ENCODE results near the gene ATP2A3.

The ATP2A3 gene

DNA sequence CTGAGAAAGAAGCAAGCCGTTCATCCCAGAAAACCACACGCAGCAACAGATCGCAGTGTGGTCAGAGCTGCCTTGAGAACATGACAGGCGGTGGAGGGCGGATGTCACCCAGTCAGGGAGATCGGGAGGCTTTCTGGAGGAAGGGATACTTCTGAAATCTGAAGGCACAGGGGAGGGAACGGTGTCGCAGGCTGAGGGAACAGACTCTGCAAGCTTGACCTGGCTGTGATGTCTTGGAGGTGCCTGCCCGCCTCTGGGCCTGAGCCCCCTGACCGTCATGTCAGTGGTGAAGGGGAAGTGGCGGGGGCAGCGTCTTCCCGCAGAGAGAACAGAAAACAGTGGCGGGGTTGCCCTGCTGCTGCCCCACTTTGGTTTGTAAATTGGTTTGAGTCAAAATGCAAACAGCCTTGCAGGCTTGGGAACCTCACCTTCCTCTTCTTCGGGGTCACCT is 8.1 kb upstream of the ATP2A3 start:
- FAIRE-seq: no peak

DNA sequence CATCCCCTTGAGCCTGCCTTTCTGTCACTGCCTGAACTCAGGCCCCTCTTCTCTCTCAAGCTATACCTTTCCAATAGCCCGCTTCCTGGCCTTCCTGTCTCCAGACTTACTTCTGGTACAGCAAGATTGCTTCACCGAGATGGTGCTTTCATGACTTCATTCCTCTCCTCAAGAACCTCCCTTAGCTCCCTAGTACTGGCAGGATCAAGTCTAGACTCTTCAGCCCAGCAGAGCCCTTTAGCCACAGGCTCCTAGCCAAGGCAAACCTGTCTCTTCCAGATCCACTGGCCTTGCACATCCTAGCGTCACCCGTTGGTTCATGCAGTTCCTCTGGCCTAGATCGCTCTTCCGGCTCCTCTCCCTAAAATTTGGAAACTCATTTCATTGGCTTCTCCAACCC is 6.4 kb upstream of the ATP2A3 start:
- FAIRE-seq: no peak

DNA sequence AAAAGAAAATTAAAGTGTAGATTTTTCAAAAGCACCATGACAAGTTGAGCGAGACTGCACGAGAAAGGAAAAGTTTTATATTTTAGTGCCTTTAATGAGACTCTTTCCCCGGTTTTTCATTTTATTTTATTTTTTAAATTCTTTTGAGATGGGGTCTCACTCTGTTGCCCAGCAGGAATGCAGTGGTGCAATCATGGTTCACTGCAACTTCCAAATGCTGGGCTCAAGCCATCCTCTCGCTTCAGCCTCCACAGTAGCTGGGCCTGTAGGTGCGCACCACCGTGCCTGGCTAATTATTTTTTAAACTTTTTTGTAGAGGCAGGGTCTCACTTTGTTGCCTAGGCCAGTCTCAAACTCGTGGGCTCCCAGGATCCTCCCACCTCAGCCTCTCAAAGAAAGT is 5.7 kb upstream of the ATP2A3 start:
- FAIRE-seq: no peak

DNA sequence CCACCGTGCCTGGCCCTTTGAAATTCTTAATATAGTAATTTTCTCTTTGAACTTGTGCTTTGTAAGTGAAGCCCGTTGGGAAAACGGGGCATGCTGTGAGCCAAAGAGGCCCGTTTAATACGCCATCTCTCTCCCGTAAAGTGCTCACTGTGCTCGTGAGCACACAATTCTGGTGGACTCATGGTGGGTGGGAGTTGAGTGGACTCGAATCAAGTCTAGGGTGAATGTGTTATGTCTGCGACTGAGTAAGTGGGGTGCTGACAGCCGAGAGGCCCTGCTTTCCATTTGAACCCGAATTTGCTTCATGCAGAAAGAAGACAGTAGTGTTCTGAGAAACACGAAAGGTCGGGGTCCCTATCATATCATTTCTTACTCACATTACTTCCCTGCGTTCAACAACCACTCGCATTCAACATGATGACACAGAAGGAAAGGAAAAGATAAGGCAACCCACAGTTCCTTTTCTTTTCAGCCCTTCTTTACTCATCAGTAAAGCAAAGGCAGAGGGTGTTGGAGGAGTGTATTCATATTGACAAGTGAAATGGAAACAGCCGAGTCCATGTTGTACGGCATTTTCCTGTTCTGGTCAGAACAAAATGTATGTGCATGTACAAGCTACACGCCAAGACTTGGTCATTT is 4.8 kb upstream of the ATP2A3 start:
- no peak for FAIRE-seq

DNA sequence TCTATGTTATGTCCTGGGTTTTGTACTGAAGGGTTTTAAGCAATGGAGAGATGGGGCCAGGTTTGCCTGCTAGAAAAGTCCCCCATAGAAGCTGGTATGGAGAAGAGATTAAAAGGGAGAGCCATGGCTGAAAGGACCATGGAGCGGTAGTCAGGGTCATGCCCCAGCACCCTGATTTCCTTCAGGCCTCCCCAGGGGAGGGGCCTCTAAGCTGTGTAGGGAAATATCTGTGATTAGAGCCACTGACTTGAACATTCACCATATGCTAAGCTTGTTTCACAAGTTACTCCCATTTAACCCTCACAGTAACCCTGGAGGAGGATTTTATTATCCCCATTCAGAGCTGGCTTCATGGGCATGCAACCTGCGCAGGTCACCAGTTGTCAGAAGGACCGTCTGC is 3.8 kb upstream of the ATP2A3 start:
- no peak for FAIRE-seq

DNA sequence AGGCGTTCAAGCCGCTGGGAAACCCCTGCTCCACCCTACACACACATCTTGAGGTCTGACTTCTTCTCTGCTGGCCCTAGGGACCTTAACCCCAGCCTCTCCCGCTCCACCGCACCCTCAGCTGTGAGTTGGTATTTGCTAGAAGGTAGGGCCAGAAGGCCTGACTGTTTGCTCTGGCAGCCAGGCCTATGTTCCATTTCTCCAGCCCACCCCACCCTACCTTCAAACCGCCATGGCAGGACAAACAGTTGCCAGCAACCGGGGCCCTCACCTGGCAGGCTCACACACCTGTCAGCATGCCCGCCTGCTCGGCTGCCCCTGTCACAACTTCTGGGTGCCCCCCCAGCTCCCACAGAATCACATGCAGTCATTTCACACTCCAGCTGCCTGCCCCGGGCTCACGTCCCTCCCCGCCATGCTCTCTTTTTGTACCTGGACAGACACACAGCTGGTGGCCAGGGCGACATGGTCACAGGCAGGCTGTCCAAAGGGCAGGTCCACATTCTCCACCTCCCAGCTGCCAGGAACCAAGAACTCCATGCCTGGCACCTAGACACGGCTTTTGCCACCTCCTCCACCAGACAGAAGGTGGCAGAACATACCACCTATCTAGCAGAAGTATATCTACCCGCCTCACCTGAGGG is 2.6 kb upstream of the ATP2A3 start:
- no peak for FAIRE-seq

DNA sequence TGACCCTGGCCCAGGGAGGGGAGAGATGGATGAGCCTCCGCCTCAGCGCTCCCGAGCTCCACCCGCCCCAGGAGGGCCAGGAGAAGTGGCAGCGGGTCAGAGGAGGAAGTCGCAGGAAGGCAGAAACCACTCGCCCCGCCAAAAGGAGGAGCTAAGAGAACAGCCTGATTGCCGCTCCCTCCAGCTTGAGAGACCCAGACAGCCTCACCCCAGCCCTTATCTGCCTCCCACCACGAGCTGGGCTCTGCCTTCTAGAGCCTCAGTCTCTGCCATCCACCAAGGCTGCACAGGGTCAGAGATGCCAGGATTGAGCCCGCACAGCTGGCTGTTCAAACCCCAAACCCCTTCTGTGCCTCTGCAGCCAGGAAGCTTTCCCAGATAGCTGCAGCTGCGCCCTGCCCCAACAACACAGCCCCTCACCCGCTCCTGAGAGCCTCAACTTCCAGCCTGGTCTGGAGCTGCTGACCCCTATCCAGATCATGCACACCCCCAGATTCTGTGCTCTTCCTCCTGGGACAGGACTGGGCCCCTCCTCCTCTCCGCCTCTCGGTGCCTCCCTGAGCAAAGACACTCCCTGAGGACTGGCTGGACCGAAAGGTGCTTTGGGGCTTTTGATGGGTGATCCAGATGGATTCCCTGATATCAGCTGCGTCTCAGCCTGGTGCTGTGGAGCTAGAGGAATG is 1.0 kb upstream of the ATP2A3 start:
- FAIRE-seq: no peak

DNA sequence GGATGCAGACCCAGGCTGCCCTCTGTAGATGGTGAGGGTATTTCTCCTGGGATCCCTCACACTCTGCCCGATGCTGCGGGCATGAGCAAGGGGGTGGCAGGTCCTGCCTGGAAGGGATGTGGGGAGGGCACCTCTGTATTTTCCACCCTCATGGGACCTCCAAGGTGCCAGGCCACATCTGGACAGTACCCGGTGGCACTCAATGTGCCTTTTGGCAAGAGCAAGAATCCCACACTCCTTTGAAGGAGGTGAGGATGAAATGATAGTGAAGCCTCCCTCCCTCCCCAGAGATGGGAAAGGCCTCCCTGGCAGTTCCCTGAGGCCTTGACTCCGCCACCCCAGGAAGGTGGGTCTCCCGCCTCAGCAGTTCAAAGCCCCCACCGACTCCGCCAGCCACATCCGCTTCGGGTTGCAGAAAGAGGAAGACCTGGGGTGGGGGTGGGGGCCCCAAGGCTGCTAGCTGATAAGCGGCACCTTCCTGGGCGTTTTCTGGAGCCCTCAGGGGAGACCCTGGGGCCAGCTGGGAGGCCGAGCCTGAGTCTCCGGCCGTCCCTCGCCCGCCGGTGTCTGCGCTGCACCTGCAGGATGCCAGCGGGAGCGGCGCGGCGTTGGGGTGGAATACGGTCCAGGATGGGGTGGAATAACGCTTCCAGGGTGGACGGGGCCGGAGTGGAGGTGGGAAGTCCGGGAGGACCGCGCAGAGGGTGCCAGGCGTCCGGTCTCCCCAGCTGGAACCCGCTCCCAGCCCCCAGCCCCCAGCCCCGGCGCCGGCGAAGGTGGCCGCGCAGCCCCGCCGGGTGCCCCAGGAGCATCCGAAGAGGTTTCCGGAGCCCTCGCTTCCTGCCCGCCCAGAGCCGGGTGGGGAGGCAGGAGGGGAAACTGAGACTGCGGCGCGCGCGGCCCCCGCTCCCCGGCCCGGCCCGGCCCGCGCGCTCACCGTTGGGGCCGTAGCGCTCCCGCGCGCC is 718 bp downstream of the ATP2A3 start:
- no peak for FAIRE-seq

DNA sequence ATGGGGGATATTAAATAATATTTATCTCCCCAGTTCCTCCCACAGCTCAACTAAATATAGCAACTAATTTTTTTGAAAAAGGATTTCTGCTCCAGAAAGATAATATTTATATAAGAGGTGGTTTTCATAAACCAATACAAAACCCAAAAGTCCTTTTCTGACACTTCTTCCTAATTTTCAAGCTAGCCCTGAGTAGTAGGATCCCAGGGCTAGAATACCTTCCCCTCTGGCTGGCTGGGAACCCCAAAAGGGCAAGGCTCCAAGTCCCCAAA is 1.3 kb downstream of the ATP2A3 start:
- FAIRE-seq: no peak

DNA sequence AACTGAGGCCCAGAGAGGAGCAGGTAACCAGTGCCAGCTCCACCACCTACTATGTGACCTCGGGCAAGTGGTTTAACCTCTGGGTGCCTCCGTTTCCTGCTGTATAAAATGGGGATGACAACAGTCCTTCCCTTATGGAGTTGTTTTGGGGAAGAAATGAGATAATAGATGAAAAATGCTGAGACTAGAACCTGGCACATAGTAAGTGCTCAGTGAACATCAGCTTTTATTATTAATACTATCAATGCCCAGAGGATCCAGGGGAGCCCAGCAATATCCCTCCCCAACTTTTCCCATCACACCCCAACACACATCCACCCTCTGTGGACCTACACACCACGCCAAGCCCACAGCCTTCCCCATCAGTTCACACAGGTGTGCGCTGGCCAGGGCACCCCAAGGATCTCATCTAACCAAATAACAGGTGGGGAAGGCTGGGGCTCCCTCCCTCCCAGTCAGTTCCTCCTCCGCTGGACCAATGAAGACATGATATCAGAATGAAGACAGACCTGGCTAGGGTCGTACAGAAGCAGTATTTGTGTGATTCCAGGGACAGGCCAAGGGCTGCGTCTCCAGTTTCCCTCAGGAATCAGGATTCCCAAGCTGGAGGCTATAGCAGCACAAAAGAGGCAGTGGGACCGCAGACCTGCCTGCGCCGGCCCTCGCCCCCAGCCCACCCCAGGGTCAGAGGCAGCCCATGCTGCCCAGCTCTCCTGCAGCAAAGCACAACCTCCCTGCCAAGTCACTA is 1.8 kb downstream of the ATP2A3 start:
- no peak for FAIRE-seq

DNA sequence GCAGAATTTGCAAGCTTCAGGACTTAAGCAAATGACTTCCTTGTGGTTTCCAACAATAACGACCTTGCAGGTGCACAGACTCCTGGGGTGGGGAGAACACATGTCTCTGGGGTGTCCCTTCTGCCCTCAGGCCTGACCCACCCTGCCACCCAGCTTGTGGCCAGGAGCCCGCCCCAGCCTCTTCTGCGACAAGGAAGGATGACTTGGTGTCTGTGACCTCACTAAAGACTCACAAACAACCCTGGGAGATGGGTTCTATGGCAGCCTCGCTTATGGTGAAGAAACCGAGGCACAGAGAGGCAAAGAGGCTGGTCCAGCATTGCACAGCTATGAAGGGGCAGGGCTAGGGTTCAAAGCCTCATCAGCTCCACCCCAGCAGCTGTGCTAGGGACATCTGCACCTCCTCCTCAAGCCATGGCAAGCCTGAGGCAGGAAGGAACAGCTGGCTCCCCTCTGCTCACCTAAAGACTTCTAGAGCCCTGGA is 2.6 kb downstream of the ATP2A3 start:
- no peak for FAIRE-seq

DNA sequence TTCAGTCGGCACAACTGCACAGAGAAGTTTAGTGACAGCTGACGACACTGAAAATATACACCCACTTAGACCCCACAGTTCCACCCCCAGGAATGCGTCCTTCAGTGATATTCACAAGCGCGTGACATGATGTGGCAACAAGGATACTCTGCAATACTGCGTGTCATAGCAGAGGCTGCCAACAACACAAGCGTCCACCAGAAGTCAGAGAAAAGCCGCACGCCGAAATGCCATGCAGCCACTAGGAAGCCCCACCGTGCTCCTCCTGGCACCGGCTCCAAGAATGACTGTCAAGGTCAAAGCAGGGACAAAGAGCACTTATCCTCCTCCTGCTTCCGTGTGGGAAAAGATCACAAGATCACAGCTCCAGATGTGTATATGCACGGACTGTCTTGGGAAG is 3.5 kb downstream of the ATP2A3 start:
- FAIRE-seq: no peak

DNA sequence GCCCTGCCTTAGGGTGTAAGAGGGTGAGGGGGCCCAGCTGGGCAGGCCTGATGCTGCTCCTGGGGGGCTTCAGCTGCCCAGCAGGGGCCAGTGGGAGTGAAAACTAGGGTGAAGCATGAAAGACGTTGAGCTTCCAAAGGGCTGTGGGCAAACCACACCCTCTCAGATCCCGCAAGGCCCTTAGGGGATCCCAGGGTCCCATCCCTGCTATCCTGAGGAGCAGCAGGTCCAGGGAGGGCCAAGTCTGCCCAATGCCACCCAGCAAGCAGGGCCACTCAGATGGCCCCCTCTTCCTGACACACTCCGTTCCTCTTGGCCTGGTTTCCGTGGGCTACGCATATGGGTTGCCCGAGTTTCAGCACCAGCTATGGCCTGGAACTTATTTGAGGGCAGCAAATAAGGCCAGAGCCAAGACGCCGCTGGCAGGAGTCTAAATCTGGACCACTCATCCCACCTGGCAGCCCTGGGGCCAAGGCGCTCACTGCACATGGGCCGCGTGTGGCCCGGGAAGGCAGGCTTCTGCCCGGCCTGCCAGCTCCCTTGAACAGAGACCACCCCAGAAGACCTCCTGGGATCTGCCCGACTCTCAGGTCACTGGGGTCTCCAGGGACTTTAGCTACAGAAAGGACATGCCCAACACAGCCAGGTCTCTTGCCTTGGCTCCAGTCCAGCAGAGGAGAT is 4.2 kb downstream of the ATP2A3 start:
- FAIRE-seq: no peak

DNA sequence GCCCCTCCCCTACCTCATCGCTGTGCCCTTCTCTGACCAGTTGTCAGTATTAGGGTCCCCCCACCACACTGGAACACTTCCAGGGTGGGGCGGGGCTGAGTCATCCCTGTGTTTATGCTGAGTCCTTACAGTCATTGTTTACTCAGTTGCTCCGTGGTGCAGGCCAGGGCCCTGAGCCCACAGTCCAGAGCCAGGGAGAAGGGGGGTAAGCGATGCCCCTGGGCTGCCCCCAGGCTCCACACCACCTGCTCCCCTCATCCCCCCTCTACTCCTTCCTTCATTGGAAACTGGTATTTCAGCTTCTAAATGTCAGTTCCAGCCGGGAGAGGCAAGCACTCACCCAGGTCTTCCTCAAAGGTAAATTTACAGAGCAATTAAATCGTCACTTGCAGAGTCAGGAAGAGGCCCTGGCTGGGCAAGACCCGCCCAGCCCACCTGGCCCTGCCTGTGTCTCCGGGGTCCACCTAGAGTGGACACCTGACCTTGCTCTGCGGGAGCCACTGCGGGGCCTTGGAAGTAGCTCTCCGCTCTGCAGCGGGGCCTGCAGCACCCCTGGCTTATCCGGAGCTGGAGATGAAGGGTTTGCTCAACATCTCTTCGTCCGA is 4.8 kb downstream of the ATP2A3 start:
- no peak for FAIRE-seq

DNA sequence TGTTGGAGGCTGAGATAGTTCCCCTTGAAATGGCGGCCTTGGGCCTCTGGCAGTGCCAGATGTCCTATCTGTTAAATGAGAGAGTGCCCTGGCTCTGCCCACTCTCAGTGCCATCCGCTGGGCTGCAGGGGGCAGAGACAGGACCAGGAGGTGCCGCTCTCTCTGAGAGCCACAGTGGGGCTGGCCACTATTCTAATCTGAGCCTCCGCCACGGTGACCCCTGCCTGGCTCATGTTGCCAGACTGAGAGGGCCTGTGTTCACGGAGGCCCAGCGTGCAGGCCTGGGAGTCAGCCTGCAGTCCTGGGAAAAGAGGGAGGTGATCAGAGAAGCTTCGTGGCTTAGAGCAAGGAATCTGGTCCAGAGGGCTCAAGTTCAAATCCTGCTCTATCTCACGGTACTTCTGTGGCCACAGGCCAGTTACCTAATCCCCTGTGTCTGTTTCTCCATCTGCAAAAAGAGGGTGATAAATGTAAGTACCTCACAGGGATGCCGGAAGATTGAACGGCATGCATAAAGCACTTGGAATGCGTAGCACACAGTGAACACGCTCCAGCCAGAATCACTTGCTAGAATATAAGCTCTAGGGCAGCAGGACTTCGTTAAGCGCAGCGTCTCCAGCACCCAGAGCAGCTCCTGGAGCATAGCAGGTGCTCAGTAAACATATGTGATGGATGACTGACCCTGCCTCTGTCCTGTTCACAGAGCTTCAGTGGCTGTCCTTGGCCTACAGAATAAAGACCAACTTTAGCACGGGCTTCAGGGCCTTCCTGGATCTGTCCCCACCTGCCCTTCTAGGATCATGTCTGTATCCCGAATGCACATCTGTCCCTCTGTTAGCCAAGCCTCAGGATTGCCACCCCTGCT is 6.3 kb downstream of the ATP2A3 start:
- FAIRE-seq: no peak

DNA sequence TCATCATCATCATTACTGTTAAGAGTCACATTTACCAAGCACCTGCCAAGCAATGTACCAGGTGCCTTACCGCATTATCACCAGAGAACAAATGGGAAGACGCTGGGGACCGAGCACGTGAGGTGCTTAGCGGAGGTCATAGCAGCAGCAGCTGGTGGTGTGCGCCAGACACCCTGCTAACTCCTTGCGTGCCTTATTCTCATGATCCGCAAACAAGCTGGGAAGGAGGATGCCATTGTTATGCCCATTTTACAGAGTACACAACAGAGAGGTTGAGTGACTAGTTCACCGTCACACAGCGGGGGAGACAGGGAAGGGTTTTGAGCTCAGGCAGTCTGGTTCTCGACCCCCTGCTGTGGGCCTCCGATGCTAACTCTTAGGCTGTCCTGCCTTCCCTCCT is 7.3 kb downstream of the ATP2A3 start:
- no peak for FAIRE-seq

DNA sequence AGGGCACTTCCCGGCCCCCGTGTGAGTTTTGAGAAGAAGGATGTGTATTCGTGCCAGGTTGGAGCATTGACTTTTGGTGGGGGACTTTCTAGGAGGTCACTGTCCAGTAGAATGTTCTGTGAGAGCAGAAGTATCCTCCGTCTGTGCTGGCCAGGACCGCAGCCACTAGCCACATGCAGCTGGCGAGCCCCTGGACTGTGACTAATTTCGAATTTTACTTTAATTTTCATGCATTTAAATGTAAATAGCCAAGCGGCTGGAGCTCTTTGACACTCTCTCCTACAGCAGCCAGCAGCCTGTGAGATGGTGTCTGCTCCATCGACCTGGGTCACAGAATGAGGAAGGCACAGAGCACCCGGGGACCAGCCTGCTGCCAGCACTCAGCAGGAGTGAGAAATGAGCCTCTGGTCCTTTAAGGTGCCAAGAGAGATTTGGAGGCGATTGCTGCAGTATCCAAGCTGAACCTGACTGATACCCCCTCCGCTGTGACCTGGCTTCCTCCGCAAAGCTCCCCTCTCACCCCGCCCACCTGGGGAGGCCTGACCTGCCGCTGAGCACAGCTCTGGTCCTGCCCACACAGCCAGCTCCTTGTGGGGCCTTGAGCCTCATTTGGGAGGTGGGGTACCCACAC is 7.8 kb downstream of the ATP2A3 start:
- no peak for FAIRE-seq

DNA sequence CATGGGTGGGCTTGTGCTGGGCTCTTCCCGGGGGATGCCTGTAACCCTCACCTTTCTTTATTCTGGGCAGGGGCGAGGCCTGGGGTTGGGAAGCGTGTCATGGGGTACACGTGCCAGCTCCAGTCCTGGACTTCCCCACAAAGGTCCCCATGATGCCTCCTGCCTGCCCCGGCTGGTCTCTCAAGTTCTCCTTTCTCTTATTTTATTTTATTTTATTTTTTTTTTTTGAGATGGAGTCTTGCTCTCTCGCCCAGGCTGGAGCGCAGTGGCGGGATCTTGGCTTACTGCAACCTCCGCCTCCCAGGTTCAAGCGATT is 8.6 kb downstream of the ATP2A3 start:
- no peak for FAIRE-seq

DNA sequence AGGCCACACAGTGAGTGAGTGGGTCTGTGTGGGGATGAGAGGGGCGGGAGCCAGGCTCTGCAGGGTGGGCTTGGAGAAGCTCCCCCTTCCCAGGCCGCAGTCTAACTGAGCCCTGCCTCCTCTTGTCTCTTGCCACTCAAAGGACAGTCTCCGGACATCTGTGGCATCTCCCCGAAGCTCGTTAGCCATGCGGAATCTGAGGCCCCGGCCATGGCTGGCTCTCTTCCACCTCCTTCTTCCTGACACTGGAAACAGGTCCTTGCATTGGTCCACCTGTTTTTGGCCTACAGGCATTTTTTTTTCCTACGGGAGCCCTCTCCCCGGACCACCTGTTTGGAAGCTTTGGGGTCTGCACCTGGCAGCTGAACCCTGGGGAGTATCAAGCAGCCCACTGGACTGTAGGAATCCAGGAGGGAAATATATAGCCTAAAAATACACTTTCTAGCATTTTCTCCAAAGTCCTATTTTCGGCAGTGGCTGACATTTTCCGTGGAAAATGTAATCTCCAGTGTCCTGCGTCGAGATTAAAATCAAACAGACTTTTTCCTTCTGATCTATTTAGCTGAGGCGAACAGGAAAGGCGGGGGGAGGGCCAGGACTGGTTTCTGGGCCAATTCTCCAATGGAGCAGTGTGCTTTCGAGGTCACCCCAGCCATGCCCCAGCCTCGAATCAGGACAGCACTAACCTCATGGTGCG is 9.1 kb downstream of the ATP2A3 start:
- no peak for FAIRE-seq

All from endometrium (tissue), 2 donors.